ENCODE results near the gene FOXK1.

The FOXK1 gene

DNA sequence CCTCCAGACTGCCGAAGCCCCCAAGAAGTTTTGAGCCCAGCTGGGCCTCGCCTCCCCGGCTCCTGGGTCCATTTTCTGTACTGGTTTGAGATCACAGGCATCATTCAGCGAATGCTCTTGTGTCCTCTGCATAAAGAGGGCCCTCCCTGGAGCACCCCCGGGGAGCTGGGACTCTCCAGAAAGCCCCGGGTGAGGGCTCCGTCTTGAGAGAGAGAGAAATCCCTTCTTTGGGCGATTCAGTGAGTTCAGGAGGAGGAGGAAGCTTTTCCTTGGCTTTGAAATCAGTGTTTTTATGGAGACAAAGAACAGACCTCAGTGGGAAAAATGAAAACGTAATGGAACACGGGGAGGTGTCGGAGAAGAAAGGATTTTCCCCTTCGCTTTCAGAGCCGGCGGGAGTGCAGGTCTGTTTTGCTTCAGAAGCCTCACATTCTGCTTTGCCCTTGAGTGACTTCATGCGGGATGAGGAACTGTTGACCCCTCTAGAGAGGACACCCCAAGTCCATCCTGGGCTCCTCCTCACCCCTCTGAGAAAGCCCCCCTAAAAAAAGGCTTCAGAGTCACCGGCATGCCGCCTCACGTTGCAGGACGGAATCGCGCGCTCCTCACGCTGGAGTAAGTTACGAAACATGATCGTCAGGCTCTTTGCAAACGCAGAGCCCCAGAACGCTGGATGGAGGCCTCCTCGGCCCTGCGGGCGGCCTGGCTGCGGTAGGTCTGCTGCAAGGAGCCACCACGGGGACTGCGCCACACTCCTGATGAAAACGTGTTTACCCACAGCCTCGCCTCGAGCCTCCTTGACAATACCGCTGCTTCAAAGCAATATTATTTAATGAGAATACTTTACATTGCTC, 84.8 kb downstream of the FOXK1 start:
- DNase-seq = no peak

DNA sequence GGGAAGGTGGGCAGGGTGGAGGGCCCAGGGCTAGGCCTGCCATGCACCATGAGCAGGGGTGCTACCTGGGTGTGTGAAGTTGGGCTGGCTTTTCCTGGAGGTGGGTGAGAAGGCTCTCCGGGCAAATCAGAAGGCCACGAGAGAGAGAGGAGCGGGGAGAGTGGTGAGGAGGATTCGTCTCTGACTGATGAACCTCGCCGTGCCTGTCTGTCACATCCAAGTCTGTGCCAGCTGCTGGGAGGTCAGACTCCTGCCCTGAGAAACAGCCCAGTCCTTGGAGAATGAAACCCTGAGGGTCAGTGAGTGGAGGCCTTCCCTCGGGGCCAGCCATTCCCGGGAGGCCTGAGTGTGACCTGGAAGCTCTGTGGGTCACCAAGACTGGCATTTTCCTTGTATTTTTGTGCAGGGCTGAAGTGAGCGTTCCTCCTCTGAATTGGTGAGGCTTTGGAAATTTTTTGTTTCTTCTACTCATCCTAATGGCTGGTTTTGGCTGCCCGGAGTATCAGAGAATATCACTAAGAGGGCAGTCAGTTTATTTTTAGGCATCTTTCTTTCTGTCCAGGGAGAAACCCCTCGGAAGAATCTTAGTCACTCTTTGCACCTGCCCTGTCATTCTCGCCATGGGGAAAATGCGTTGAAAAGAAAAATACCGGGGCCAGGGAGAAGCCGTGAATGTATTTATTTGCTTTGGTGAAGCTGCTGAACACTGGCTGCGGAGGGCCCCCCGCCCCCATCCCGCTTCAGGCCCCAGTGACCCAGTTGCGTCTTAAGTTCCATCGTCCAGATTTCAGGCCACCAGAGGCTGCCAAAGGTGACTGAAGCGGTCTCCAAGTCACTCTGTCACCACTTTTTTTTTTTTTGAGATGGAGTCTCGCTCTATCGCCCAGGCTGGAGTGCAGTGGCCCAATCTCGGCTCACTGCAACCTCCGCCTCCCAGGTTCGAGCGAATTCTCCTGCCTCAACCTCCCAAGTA, 86.8 kb downstream of the FOXK1 start:
- DNase-seq = no peak

DNA sequence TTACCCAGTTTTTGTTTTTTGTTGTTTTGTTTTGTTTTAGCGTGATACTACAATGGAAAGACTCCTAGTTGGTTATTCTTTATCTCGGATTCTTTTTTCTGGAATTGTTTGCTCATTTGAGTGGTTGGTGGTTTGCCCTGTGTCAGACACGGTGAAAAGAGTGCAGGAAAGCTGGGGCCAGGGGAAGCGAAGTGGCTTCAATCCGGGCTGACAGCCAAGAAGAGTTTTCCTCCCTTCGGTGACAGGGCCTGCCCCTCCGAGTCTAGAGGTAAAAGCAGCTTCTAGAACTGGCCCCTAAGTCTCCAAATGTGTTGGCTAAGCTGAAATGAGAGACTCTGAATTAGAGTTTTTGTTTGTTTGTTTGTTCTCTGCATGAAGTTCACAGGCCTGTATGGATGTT, 87.7 kb downstream of the FOXK1 start:
- peak in 1 of 2 experiments; percentile 33 for DNase-seq

DNA sequence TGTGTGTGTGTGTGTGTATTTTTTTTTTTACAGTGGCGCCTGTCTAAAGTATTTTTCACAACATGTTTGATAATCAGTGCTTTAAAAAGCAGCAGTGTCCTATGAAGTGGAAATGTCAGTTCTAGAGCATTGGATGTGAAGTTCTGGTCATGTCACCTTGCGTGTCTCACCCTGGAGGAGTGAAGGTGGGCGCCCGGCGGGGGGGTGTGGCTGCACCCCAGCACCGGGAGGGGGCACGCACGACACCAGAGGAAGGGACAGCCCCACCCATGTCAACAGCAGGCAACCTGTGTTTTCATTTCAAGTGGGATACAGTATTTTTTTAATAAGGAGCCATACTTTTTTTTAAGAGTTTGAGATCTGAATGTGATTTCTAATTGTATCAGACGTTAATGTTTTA, 88.8 kb downstream of the FOXK1 start:
- DNase-seq = no peak

DNA sequence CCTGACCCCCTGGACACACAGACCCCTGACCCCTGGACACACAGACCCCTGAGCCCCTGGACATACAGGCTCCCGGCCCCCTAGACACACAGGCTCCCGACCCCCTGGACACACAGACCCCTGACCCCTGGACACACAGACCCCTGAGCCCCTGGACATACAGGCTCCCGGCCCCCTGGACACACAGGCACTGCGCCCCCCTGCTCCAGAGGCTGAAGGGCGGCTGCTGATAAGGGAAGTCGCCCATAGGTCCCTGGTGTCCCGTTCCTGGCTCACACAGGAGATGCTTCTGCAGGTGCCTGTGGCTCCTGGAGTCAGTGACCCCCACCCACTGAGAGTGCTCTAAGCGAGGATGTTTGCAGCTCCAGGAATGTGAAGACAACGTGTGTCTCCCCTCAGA, 89.6 kb downstream of the FOXK1 start:
- no peak for DNase-seq

DNA sequence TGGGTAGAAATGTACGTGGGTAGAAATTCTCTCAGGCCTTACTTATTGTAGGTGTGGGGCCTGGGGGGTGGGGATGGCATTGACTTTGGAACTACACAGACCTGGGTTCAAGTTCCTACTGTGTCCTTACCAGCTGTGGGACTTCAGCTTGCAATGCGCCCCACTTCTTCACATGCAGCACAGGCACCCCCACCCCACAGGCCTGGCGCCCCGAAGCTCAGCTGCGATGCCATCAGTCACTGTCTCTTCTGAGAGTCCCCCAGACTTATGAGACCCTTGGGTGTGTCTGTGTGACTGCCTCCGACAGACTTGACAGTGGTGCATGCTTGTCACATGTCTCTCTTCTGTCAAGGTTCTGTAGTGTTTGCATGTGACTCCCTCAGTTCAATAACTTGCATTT, 90.2 kb downstream of the FOXK1 start:
- DNase-seq = no peak

DNA sequence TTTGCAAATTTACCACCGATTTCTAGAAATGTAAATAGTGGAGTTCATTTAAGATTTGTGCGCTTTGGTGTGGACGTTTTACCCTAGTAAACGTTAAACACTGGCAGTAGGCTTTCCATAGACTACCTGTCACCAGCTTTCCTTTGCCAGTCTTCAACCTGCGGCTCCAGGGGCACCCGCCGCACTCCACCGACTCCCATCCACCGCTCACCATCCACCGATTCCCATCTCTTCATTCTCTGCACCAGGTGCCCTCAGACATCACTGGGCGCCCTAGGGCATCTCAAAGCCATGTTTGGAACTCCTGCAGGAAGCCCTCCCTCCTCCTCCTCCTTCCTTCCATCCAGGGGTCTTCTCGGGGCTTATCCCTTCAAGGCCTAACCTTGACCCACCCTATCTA, 91.9 kb downstream of the FOXK1 start:
- no peak for DNase-seq

DNA sequence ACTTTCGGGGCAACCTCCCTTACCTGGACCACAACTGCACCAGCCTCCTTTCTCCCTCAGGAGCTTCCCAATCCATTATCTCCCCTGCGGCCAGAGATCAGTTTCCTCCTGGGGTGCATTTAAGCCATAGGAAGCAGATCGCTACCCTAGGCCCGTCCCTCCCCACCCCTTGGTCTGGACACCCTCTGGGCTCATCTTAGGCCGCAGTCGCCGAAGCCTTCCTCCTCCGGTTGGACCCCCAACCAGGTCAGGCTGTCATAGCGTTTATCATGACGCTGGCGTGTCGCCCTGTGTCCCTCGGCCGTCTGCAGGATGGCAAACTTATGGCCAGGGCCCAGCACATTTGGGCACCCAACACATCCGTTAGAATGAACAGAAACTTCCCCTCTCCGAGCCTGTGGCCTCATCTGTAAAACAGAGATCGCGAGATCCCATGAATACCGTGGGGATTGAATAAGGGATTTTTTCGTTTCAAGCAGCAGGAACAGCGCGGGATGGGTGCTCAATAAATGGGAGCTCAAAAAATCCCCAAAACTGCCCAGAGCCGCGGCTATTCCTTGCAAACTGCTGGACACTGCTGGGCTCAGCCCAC, 92.7 kb downstream of the FOXK1 start:
- peak in 1 of 2 experiments; percentile 27 for DNase-seq

DNA sequence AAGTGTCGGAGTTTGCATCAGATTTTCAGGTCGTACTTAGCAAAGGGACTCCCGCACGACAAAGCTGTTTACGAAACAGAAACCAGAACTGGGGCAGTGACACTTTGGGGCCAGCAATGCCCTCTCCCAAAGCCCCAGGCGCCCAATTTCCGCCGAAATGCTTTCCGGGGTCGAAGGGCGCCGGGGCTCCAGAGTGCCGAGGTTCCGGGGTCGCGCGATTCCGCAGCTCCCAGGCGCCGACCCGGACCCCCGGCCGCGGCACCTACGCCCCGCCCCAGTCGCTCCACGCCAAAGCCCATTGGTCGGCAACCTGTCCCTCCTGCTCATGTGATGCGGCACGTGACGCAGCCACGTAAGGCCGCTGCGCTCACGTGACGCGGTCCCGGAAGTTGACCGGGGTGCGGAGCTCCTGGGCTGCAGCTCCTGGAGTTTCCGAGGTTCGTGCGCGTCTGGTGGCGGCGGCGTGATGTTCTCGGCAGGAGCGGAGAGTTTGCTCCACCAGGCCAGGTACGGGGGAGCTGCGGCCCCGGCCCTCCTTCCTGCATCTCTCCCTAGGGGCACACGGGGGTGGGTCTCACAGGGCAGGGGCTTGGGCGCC, 93.3 kb downstream of the FOXK1 start, which contains the start of gene AP5Z1:
Gene AP5Z1 (plus strand): TSS at position 374 of the 598 bp plus-strand sequence. CDS start 93 bp downstream, at position 467.
- DNase-seq = peak; percentile 86 to 88

DNA sequence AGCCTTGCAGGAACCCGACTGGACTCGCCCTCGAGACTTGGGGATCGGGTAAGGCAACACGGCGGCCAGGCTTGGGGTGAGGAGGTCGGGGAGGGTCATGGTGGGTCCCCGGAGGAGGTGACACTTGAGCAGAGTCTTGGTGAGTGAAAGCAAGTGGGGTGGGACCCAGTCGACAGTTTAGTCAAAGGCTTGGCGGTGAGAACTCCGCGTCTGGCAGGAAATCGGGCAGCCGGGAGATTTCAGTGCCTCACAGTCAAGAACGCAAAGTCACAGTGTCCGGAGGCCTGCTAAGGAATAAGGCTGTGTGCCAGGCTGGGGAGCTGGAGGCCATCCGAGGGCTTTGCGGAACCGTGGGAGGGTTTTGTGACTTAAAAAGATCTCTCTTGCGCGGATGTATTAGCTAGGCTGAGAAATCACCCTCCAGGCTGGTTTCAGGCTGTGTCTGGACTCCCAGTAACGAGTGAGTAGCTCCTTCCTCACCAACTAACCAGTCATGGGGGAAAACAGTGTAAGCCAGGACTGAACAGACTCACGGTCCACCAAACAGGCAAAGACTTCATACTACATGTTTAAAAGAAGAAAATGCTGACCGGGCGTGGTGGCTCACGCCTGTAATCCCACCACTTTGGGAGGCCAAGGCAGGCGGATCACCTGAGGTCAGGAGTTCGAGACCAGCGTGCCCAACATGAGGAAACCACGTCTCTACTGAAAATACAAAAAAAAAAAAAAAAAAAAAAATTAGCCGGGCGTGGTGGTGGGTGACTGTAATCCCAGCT, 93.9 kb downstream of the FOXK1 start:
- no peak for DNase-seq

DNA sequence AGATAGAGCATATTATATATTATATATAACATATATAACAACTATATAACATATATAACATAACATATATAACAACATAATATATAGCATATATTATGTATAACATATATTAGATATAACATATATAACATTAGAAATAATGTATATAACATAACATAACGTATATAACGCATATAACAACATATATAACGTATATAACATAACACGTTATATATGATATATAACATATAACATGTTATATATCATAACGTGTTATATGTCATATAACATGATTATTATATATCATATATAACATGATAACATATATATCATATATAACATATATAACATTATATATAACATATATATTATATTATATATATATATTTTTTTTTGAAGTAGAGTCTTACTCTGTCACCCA, 97.0 kb downstream of the FOXK1 start:
- DNase-seq = no peak

DNA sequence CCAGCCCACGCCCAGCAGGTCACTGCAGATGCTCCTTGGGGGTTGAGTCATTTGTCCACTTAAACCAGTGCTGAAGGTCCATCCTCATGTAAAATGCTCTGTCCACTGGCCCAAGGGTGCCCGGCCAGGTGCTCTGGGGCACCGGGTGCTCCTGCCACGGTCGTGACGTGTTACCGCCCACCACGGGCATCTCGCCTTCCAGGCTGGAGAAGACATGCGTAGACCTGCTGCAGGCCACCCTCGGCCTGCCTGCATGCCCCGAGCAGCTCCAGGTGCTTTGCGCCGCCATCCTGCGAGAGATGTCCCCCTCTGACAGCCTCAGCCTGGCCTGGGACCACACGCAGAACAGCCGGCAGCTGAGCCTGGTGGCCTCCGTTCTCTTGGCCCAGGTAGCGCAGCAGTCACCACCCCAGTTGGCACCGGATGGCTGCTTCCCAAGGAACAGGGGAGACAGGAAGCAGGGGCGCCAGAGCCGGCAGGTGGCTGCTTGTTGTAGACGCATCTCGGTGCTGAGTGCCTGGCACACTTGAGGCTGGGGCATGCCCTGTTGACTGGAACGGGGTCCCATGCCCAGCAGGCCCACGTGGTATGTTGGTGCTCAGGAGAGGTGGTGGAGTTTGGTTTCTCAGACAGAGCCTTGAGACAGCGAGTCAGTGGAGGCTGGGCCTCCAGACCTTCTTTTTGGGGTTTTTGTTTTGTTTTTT, 99.4 kb downstream of the FOXK1 start:
- no peak for DNase-seq

DNA sequence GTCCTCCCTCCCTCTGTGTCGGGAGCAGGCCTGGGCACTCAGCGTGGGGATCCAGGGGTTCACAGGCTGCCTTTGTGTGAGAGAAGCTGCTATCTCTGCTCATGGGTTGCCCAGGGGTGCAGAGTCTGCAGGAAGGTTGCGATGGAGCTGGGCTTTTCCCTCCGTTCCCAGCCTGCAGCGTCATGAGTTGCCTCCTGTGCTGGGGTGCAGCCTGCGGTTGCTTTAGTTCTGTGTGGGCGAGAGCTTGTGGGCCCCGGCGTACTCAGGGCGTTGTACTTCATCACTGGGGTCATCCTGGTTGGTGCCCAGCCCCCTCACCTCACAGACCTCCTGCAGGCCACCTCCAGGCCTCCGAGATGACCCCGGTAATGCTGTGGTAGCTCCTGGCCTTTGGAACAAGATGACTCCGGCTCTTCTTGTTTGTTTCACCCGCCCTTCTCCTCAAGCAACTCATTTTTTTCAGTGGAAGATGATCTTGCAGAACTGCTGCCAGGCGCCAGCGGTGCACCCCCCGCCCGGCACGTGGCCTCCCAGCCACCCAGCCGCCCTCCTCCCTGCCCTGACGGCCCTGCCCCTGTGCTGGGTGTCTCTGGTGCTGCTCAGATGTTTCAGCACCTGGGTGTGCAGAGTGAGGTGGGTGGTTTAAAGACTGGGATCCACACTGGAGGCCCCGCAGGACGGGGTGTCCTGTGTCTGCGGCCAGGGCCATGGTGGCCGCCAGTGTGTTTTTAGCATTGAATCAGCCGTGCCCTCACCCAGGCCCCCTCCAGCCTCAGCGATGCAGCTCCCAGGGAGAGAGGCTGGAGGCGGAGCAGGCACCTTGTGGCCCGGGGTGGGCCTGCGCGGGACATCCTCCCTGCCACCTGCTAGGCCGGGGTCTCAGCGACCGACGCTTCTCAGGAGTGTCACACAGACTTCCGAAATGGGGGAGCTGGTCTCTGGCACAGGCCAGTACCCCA, 100.5 kb downstream of the FOXK1 start:
- no peak for DNase-seq

DNA sequence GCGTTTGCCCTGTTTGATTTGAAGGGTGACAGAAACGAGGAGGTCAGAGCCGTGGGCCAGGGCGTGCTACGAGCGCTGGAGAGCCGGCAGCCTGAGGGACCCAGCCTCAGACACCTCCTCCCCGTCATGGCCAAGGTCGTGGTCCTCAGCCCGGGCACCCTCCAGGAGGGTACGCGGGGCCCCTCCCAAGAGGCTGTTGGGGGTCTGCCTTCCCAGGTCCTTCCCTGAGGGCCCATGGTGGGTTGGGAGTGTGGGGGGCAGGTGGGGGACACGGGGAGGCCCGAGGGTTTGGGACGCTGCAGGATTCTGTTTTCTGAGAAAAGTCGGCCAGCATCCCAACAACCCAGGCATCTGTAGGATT, 101.2 kb downstream of the FOXK1 start:
- no peak for DNase-seq

DNA sequence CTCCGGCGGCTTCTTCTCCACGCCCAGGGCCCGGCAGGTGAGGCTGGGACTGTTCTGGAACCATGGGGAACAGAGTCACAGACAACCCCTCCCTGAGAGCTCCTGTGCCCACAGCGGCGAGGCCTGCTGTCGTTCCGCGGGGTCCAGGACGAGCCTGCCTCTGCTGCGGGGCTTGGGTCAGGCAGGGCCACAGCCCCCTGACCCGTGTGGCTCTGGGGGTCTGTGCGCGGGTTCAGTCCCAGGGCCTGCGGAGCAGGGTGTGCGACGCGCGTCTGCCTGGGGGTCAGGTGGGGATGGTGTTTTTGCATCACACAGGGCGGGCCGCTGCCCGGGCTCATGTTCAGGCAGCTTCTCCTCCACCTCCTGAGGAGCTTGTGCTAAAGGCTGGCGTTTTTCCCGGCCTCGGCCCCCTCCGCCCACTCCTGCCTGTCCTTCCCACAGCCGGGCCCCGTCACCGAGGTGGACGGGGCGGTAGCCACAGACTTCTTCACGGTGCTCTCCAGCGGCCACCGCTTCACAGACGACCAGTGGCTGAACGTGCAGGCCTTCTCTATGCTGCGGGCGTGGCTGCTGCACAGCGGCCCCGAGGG, 101.8 kb downstream of the FOXK1 start:
- no peak for DNase-seq

DNA sequence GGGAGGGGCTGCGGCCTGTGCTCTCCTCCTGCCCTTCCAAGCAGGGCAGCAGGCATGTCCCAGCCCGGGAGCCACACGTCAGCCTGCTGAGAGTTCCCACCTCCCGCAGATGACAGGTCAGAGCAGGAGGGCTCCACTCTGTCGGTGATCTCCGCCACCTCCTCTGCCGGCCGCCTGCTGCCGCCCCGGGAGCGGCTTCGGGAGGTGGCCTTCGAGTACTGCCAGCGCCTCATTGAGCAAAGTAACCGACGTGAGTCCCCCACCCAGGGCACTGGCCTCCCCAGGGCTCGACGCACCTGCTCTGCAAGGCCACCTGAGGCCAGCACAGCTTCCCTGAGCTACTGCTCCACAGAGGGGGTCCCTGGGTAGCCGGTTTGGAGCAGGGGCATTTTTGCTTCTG, 102.7 kb downstream of the FOXK1 start:
- DNase-seq = no peak

DNA sequence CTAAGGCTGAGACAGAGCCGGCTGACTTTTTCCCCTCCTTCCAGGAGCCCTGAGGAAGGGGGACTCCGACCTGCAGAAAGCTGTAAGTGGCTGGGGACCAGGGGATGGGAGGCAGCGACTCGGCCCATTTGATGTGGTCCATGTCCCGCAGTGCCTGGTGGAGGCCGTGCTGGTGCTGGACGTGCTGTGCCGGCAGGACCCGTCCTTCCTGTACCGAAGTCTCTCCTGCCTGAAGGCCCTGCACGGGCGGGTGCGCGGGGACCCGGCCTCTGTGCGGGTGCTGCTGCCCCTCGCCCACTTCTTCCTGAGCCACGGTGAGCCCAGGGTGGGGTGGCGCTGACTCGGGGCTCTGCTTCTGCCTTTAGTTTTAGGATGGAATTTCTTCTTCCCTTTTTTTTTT, 103.3 kb downstream of the FOXK1 start:
- DNase-seq = no peak

DNA sequence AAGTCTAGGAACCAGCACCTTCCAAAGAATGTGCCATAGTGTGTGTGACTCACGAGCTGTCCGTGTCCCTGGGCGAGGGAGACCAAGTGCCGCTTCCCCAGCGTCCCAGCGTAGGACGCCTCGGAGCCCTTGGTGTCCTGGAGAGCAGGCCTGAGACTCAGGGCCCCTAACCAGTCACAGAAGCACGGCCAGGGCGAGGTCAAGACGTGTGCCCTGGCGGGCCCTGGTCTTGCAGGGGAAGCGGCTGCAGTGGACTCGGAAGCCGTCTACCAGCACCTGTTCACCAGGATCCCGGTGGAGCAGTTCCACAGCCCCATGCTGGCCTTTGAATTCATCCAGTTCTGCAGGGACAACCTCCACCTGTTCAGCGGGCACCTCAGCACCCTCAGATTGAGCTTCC, 103.9 kb downstream of the FOXK1 start:
- DNase-seq = no peak

DNA sequence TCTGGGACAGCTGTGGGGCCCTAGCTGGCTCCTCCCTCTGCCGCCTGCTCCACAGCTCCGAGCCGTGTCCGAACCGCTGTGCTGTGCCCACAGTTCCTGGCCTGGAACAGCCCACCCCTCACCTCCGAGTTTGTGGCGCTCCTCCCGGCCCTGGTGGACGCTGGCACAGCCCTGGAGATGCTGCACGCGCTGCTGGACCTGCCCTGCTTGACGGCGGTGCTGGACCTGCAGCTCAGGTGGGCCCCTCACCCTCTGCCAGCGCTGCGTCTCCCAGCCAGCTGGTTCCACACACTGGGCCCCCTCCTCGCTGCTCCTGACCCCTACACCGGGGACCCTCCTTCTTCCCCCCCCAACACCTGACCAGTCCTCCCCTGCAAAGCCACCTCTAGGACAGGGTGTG, 105.4 kb downstream of the FOXK1 start:
- DNase-seq = no peak
